ENCODE measurements around the gene SYTL4. TPM values are rescaled to one million over a fixed set of nuclear protein-coding genes. Genes with fewer than 3 reads are reported as not detected.

The SYTL4 gene
- total RNA-seq, 1 donor from 2014 or later, result 16.4 TPM

GRCh38 chrX:100645106-100645505, 86.8 kb downstream of the SYTL4 start:
- Histone ChIP-seq H3K9me3 (no peaks in the 10 kb centered on the region), H3K4me3 (peak overlapping the region; percentile 39), H3K27me3 (no peaks in the 10 kb centered on the region), H3K27ac (peak overlapping the region; percentile 55), H3K4me1 (peaks cover 8% of the 10 kb centered on the region), H3K36me3 (no peaks in the 10 kb centered on the region)
- intact Hi-C loops (cut with DNase I), result no loop called here
- no peak for TF ChIP-seq CTCF (IDR thresholded peaks at IDR 0.05)
- no peak for DNase-seq
- ATAC-seq, result no peak

DNA sequence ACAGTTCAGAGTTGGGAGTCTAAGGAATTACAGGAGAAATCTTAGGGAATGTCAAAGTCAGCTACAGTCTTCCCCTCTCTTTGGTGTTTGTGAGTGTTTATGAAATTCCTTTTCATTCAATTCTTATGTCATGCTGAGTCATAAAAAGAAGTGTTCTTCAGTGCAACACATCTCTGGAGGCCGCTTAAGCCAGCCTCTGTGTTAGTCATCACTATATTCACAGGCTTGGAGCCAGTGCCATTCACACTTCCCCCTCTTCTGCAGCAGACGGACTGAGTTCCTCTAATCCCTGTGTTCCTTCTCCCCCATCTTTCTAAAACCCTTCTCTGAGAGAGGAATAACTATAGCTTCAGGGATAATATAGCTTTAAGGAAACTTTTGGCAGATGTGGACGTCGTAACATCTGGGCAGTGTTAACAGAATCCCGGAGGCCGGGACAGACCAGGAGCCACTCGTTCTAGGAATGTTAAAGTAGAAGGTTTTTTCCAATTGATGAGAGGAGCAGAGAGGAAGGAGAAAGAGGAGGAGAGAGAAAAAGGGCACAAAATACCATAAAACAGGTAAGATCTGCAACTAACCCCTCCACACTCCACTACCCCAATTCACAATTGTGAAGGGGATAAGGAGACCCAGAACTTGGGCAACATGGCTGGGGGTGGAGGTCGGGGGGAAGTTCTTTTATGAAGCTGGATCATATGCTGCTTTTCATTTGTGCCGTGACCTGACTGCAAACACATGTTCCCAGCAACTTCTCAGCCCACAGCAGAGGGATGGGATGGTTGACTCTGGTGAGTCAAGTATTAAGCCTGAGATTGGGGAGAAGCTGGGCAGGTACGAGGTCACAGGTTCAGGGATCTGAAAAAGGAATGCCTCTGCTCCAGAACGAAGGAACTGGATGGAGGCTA, 87.7 kb downstream of the SYTL4 start, which contains the start of gene SRPX2:
Gene SRPX2, plus strand, starts transcription at position 244 of the 905 bp plus-strand sequence. CDS start 2,124 bp downstream, outside the sequence.
- DNase-seq (no peak), ATAC-seq (peak; percentile 92)
- Histone ChIP-seq H3K4me1 (peaks cover 4% of the 10 kb centered on the region), H3K36me3 (no peaks in the 10 kb centered on the region), H3K27ac (peak within 1 kb of the TSS; percentile 55), H3K4me3 (peak within 1 kb of the TSS; percentile 39), H3K9me3 (no peaks in the 10 kb centered on the region), H3K27me3 (no peaks in the 10 kb centered on the region)
- TF ChIP-seq CTCF (IDR thresholded peaks at IDR 0.05), result no peak
- intact Hi-C loops (cut with DNase I), result no loop called here

DNA sequence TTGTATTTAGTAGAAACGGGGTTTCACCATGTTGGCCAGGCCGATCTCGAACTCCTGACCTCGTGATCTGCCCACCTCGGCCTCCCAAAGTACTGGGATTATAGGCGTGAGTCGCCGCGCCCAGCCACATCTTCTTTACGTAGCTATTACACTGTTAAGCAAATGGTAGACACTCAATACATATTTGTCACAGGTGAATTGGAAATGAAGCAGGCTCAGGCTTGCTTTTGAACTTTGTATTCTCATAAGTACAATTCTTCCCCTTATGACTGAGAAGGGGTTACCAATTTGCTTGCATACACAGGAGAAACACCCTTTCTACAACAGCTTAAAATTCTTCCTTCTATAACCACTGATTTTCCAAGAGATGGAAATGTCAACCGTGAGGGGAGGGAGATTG, 88.7 kb downstream of the SYTL4 start:
- H3K4me3 ChIP-seq, result no peak overlapping the region
- intact Hi-C loops (cut with DNase I), result no loop called here
- DNase-seq (no peak), ATAC-seq (no peak)
- no peaks in the 10 kb centered on the region for H3K9me3 ChIP-seq
- no peaks in the 10 kb centered on the region for H3K27me3 ChIP-seq
- no peaks in the 10 kb centered on the region for H3K4me1 ChIP-seq
- peak overlapping the region; percentile 36 for H3K27ac ChIP-seq
- H3K36me3 ChIP-seq, result no peaks in the 10 kb centered on the region
- TF ChIP-seq CTCF (IDR thresholded peaks at IDR 0.05), result no peak

DNA sequence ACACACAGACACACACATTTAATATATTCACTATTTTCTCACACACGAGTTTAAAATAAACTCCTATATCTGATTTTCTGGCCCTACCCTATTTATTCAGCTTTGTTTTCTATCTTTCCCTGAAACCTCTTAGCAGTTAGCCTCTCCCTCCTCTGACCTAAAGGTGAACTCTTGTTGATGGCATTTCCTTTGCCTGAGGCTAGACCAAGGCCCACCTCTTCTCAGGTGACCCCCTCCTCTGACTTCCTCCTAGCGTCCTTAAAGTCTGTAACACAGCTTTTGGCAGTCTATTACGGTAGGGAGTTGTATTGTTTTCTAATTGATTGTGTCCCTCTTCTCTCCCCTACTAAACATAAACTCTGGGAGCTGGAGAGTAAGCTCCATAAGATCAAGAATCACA, 89.6 kb downstream of the SYTL4 start:
- Histone ChIP-seq H3K9me3 (no peaks in the 10 kb centered on the region), H3K4me3 (no peak overlapping the region), H3K27ac (no peak overlapping the region), H3K4me1 (no peaks in the 10 kb centered on the region), H3K27me3 (no peaks in the 10 kb centered on the region), H3K36me3 (no peaks in the 10 kb centered on the region)
- DNase-seq (no peak), ATAC-seq (no peak)
- intact Hi-C loops (cut with DNase I), result no loop called here
- TF ChIP-seq CTCF (IDR thresholded peaks at IDR 0.05), result no peak

DNA sequence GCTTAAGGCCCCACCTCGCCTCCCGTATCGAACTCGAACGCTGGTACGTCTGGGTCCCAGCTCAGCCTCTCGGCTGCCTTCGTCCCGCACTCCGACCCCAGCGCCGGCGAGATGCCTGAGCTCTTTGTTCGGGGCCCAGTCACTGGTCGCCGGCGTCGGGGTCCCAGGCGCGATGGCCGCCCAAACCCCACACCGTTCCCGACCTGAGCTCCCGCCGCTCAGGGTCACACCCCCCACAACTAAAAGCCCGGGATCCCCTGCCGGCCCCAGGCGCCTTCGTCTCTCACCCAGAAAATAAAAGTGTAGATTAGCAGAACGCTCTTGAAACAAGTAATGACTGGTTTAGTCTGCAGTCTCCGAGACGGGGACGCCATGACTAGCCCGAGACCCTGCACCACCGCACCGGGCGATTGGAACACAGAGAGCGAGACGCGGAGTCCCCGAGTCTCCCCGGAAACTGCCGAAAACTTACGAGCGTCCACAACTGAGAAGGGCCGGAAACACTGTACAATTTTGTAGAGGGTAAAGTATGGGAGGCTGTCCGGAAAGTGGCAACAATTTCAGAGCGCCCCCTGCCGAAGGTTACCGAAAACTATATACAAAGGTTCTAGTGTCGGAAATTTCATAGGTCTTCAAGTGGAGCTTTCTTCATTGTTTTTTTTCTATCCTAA, 95.5 kb downstream of the SYTL4 start, which contains the start of gene TSPAN6:
Gene TSPAN6, minus strand, starts transcription at position 486 of the 671 bp plus-strand sequence. Its CDS starts 112 bp downstream, at position 374.
- Histone ChIP-seq H3K27me3 (no peaks in the 10 kb centered on the region), H3K36me3 (no peaks in the 10 kb centered on the region), H3K4me3 (peak within 1 kb of the TSS; percentile 58), H3K4me1 (no peaks in the 10 kb centered on the region), H3K27ac (peak within 1 kb of the TSS; percentile 55), H3K9me3 (no peaks in the 10 kb centered on the region)
- TF ChIP-seq CTCF (IDR thresholded peaks at IDR 0.05), result peak; percentile 51
- ATAC-seq, result peak; percentile 99
- DNase-seq, result peak; percentile 84
- intact Hi-C loops (cut with DNase I), result no loop called here

All from upper lobe of right lung (tissue), 1 donor.